ENCODE data around the gene RPS6KL1.
"Not testable (repeated sequence)": the region's sequence is repeated elsewhere in the genome, so short reads cannot be mapped to it uniquely, and the experiment has no call there.

RPS6KL1 gene

DNA sequence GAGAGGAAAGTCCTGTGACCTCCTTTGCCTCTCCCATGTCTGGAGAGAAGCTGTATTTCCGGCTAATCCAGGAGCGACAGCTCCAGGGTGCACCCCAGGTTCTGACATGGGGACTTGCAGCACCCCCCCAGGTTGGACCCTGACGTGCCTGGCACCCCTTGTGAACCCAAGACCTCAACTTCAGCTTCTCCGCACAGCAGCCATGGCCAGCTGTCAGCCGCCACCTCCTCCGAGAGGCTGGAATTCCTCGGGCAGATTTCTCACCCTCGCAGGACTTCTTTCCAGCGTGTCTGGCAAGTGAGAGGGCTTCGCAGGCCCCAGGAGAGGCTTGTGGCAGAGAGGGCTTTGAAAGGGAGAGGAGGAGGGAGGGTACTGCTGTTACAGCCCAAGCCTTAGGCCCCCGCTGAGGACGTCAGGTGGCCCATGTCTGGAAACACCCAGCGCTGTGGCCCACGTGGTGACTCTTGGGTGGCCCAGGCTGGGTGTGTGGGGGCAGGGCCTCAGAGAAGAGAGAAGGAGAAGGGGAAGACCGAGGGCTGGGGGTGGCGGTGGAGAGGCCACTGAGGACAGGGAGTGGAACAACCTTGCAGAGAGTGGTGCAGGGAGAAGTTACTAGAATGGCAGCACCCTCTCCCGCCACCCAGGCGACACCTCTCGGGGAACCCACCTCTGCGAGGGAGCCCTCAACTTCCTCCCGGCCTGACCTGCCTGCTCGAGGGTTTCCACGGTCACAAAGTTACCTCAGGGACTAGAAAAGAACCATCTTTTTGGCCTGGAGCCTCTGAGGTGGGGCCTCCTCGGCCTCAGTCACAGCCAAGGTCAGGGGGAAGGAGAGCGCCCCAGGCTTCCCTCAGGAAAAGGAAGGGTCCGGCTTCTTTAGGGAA, 11.7 kb upstream of the RPS6KL1 start:
- DNase-seq, result no peak

DNA sequence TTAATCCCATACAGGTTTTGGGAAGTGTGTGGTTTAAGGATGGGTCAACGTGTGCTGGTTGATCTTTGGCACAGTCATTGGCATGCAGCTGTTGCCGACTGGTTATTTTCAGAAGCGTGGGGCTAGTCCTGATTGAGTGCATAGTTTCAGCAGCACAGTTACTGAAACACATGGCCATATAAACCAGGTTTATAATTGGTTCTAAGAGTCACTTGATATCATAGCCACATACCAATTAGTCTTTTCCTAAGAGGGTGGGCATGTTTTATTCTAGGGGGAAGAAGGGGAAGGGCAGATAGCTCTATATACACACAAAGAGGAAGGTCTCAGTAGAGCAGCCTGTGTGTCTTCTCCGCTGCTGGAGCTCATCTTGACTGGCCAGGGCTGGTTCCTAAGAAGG, 11.0 kb upstream of the RPS6KL1 start:
- no peak for DNase-seq

DNA sequence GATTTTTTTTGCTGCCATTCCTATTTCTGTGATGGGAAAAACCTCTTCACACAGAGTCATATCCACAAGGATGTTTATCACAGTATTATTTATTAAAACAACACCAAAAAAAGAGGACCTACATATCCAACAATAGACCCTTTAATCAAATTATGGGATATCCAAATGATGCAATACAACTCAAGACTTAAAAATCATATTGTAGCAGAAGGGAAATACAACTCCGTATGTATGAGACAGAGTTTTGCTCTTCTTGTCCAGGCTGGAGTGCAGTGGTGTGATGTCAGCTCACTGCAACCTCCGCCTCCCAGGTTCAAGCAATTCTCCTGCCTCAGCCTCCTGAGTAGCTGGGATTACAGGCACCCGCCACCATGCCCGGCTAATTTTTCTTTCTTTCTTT, 9.9 kb upstream of the RPS6KL1 start:
- DNase-seq, result not testable (repeated sequence)

DNA sequence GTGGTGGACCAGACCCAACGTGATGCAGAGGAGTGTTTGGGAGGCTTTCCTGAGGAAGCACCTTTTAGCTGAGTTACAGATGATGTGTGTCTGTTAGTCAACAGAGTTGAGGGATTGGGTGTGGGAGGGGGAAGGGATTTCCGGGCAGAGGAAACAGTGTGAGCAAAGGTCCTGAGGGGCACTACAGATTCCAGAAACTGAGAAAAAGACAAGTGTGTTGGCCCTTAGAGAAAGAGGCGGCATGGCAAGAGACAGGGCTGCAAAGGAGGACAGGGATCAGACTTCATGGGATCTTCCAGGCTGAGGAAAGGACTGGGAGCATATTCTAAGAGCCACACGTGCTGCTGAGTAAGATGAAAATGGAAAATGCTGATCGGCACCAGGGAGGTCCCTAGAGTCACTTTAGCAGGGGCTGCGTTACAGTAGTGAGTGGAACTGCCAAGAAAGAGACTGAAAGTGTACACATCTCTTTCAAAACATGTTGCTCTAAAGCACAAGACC, 9.4 kb upstream of the RPS6KL1 start:
- no peak for DNase-seq

DNA sequence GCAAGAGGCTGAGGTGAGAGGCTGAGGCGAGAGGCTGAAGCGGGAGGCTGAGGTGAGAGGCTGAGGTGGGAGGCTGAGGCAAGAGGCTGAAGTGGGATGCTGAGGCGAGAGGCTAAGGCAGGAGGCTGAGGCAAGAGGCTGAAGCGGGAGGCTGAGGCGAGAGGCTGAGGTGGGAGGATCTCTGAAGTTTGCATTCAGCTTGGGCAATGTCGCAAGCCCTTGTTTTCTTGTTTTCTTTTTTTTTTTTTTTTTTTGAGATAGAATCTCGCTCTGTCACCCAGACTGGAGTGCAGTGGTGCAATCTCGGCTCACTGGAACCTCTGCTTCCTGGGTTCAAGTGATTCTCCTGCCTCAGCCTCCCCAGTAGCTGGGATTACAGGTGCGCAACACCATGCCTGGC, 8.7 kb upstream of the RPS6KL1 start:
- DNase-seq, result not testable (repeated sequence)

DNA sequence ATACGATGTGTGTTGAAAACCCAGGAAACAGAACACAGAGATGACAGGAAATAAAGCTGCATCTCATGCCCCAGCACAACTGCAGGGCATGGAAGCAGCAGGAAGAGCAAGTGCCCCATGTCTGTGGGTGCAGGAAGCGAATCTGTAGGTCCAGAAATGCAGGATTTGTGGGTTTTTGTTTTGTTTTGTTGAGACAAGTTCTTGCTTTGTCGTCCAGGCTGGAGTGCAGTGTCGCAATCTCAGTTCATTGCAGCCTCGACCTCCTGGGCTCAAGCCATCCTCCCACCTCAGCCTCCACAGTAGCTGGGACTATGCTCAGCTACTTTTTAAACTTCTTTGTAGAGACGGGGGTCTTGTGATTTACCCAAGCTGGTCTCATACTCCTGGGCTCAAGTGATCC, 6.2 kb upstream of the RPS6KL1 start:
- DNase-seq, result no peak

DNA sequence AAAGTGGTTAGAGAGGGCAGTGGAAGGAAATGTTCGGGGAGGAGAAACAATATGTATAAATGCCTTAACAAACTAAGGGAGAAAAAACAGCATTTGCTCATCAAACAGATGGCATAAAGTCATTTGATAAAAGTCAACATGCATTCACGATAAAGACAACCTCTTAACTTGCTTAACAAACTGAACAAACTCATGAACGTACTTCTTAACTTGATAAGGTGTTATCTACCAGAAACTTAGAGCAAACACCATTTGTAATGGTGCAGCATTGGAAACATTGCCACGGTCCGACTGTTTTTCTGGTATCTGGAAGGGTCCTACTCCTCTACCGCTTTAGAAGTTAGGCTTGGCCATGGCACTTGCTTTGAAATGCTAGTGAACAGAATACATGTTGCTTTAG, 4.2 kb upstream of the RPS6KL1 start:
- DNase-seq, result no peak

DNA sequence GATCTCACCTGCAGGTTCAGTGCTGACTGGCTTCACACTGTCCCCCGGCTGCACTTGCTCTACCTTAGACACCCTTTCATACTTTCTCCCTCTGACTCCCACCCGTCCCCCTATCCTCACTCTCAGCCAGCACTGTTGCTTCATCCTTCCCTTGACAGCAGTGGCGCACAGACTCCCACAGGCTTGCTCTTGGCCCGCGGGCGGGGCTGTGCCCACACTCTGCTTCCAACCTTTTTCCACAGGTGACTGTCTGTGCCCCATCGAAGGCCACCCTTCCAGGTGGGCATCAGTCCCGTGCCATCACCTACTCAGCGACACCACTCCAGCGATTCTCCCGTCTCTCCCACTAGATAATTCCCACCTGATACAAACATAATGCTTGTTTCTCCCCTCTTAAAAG, 1.0 kb upstream of the RPS6KL1 start:
- no peak for DNase-seq

DNA sequence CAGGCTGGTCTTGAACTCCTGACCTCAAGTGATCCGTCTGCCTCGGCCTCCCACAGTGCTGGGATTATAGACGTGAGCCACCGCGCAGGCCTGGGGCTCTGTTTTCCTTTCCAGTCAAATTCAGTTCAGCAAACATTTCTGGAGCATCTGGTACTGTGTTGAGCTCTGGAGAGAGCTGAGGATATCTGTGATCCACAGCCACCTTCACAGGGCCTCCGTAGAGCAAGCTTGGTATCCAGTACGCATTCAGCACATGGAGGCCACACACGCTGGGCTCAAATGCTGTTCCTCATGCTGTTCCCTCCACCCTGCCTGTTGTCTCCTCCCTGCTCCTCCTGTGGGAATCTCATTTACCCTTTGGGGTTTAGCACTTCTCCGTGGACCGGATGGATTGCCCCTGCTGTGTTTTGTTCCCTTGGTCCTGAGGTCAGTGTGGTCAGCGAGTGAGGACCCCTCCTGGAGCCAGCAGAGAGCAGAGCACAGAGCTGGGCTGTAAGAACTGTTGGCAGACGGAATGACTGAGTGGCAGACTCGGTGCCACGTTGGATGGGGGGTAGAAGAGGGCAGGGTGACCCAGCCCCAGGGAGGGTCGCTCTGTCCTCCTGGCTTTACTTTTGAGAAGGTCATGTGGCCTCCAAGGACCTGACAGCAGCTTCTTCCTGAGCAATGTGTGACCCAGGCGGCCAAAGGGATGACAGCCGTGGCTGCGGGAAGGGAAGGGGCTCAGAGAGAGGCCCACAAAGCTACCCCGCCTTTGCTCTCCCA, 891 bp downstream of the RPS6KL1 start:
- DNase-seq, result no peak

DNA sequence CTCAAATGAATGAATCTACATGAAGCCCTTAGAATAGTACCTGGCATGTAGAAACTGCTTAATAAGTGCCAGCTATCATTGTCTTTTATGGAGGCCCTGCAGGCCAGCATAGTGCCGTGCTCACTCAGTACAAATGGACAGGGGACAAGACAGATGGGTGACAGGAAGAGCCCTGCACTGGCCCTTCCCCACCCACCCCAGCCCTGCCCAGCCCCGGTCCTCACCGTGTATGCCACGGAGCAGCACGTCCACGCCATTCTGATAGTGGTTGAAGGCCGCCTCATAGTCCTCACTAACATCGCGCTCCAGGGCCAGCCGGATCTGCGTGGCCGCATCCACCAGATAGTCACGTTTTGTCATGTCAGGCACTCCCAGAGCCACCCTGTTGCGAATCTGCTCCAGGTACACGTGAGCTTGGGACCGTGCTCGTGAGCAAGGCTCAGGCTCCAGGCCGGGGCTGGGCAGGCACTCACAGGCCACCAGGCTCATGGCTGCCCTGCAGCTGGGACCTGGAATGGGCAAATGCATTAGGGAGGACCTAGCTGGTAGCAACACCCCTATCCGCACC, 1.9 kb downstream of the RPS6KL1 start:
- DNase-seq, result no peak

DNA sequence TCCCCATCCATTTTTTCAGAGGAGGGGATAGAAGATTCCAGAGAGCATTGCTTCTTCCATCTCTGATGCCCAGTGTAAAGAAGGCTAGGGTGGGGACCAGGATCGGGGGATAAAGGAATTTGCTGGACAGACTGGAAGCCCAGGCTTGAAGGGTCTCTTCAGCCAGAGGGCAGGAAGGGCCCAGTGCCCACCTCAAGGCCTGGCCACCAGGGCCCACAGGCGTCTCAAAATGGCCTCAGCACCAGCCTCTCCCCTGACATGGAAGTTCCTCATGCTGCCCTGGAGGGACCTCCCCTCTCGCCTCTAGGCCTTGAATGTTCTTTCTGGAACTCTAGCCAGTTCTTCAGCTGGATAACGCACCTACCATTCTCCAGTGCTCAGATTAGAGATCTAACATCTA, 2.8 kb downstream of the RPS6KL1 start:
- DNase-seq, result no peak

DNA sequence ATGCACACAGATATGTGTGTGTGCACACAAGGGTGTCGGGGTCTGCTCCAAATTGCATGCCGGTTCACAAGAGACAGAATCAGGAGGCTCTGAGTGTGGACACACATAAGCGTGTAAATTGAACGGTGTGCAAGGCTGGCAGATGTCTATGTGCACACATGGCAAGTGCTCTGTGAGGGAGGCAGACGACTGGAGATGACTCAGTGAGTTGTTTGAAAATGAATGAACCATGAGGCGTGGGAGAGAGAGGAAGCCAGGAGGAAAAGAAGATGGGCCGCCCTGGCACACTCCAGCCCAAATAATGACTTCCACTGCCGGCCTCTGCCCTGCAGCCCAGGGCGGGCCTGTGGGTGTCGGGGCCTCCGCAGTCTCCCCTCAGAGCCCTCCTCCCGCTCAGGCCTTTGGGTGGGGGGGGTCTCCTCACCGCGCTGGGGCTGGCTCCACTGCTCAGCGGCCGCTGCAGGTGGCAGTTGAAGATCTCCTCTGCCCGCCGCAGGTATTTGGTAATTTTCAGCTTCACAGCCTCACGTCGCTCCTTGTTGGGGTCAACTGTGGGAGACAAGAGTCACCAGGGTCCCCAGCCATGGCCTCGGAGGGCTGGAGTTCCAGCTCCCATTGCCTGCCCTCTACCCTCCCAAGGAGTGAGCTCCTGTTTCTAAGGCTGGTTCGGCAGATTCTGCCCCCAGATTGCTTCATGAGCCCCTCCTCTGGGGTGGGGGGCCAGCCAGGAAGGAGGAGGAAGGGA, 3.5 kb downstream of the RPS6KL1 start:
- DNase-seq, result no peak

DNA sequence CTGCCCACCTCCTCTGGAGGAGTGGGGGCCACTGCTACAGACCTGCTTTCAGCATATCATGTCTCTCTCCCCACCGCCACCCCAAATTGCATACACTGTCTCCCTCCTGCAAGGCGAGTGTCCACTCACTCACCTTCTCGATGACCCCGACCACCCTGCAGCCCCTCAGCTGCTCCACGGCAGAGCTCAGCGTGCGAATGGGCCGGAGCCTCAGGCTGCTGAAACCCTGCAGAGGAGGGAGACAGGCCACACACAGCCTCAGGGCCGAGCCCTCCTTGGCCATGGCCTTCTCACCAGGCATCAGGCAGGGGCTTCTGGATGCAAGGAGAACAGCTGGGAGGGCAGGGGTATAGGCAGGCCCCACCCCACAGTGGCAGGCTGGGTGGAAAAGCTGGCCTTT, 4.7 kb downstream of the RPS6KL1 start:
- DNase-seq, result no peak

DNA sequence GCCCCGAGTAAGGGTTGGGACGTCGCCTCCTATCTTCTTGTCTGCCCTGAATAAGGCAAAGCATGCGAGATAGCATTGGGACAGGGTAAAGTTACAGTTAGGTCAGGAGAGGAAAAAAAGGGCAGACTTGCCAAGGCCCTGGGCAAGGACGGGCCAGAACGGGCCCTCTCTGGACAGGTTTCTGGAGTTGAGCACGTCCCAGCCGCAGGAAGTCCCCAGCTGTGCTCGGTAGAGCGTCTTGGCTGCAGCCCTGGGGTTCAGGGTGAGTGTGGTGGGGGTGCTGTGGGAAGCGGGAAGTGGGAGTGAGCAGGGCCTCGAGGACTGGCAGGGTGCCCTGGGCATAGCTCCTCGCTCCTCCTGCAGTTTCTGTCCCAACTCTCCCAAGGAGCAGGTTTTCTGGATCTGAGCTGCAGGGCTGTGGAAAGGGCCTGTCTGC, 5.4 kb downstream of the RPS6KL1 start:
- DNase-seq, result no peak

DNA sequence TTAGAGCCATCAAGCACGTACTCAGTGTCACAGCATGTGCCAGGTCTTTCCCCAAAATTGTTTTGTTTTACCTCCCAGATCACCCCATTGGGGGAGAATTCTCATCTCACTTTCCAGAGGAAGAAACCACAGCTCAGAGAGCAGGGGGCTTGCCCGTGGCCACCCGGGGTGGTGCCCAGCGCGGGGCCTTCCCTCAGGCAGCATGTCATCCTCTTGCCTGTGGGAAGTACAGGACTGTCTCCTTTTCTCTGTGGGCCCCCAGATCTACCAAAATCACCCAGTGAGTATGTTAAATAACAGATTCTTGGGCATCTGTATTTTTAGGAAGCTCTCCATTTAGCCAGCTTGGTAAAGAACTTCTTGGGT, 5.9 kb downstream of the RPS6KL1 start:
- DNase-seq, result no peak

DNA sequence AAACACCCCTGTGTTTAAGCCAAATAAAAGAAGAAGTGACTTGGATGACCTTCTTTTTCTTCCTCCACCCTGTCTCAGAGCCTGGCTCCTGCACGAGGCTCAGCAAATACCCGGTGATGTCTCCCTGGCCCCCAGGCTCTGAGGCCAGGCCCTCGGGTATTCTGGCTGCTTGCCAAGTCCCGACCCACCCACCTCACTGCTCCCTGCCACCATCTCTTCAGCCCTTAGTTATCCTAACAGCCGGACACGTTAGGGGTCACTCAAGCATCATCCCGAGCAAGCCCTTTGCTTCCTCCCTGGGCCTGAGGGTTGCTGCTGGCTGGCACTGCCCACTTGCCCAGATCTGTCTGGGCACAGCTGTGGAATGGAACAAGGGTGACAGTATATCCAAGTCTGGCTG, 7.2 kb downstream of the RPS6KL1 start:
- DNase-seq, result no peak

DNA sequence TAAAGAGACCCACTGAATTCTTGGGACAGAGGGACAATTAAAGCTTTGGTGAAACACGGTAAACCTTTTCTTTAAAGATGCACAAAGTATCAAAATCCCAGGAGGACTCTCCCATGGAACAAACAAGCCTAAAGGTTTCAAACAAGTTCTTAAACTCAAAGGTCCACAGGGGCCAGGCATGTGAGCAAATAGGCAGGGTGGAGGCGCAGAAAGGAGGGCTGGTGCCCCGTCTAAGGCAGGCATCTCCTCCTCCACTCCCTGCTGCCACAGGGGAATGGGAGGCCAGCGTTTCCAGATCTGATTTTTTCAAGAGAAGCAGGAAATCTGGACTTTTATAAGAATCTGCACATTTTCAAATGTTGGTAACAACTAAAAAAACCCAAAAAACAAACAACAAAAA, 7.6 kb downstream of the RPS6KL1 start:
- DNase-seq, result no peak

DNA sequence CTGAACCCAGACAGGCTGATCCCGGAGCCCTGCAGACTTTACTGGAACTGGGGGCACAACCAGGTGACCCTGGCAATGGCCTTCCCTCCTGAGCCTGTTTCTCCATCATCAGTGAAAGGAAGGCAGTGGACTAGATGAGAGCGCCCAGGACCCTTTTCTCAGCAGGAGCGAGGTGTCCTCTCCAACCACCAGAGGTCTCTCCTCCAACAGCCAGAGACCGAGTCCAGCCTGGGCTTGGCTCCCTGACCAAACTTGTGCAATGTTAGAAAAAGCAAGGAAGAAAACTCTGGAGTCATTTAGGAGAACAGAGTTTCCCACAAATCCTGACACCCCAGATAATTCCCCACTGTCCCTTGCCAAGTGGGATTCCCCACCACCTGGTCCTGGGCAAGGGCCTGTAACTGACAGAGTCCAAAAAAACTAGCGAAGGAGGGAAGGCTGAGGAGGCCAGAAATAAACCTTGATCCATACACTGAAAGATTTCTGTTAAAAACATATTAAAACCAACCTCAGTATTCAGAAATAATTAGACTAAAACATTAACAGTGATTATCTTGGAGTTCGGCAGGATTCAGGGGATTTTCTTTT, 9.0 kb downstream of the RPS6KL1 start:
- no peak for DNase-seq

DNA sequence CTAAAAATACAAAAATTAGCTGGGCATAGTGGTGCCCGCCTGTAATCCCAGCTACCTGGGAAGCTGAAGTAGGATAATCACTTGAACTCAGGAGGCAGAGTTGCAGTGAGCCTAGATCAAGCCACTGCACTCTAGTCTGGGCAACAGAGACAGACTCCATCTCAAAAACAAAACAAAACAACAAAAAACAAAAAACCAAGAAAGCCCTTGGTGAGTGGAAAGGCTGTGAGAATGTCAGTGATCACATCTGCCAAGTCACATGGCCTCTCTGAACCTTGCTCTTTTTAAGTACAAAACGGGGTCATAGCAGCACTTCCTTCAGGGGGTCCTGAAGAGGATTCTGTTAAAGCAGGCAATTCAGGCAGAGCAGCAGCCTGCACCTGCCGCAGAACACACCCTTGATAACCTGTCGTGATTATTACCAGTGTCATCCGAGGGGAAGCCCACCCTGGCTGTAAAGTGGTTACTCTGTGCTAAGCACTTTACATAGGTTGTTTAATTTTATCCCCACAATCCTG, 9.6 kb downstream of the RPS6KL1 start:
- no peak for DNase-seq

DNA sequence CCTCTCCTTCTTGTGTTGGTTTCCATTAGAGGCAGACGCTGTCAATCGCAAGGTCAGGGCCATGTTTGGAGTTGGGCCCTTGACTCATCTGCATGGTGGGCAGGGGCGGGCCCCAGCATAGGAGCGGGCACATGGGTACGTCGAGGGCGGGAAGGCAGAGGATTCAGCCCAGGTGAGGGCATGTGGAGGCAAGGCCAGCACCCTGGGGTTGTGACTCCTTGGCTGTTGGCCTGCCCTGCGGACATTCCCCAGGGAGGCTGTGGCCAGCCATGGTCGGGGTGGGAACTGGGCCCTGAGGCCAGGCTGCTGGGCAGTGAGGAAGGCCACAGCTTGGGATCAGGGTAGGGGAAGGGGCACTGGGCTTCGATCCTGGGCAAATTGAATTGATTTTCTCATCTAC, 10.3 kb downstream of the RPS6KL1 start:
- no peak for DNase-seq

DNA sequence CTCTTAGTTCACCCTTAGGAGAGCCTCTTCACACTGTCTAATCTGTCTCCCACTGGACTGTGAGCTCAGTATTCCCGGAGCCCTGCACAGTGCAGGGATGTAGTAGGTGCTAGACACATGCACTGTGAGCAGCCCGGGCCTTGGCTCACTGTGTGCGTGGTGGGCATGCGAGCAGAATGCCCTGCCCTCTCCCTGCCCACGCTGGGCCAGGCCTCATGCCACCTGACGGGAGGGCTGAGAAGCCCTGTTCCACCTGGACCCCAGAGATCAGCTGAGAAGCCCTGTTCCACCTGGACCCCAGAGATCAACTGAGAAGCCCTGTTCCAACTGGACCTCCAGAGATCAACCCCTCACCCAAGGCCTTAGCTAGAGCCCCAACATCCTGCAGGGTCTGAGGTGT, 10.9 kb downstream of the RPS6KL1 start:
- DNase-seq, result no peak

DNA sequence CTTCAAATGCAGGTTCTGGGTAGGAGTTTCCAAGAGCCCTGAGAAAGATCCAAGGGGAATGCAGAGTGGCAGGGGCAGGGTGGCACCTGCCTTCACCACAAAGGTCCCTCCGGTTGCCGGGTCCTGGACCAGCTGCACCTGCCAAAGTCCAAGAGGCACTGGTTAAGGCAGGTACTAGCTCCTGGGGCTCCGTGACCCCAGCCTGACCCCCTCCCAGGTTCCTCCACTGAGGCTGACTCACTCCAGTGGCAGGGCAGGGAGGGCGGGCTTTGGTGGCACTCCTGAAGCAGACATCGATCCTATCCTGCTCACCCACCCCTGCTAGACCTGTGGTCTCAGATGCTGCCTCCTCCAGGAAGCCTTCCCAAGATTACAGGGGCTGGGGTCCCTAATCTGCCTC, 11.4 kb downstream of the RPS6KL1 start:
- DNase-seq, result no peak

DNA sequence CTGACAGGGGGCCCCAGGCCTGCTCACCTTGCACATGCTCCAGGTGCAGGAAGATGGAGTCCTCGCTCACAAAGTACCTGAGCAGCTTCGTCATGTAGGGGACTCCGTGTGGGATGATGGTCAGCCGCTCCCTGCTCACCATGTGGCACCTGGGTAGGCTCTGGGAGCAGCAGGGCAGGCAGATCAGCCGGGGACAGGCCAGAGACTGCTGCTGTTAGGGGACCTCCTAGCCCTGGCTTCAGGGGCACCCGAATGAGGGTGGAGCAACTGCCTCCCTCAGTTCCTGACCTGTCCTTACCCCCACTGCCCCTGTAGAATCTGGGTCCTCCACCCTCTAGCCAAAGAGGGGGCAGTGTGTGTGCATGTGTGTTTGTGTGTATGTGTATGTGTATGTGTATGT, 11.8 kb downstream of the RPS6KL1 start:
- DNase-seq, result no peak

Data from NCI-H2107 (cell line).